Right cardiac atrium (tissue), 5 donors: ENCODE results near the gene UCN. TPM values are rescaled to one million over a fixed set of nuclear protein-coding genes. Genes with fewer than 3 reads are reported as not detected.

Source experiments
- ATAC-seq, 2 donors: fragments of 200-7000 bp; cut with Tn5 transposase; one replicate each; pipeline versions ENCODE4 v1.8.0 to v1.9.1; 2020; ENCODE audit warnings: moderate library complexity in 2 of 2, mild to moderate bottlenecking in 1 of 2
- DNase-seq, 3 donors: peaks; one replicate each; pipeline ENCODE4 v3.0.0-alpha.2; 2020
- H3K27ac ChIP-seq: one replicate; pipeline ENCODE4 v1.5.1; 2013; ENCODE audit warnings: mild to moderate bottlenecking, low read length, control low read depth, moderate library complexity
- H3K27me3 ChIP-seq: one replicate; pipeline ENCODE4 v1.6.1; 2013; ENCODE audit not compliant: control insufficient read depth, insufficient read depth
- H3K4me1 ChIP-seq: one replicate; pipeline ENCODE4 v1.6.1; 2013; ENCODE audit warnings: low read length; ENCODE audit not compliant: control insufficient read depth, insufficient read depth
- H3K4me3 ChIP-seq: one replicate; pipeline ENCODE4 v1.5.1; 2013; ENCODE audit warnings: low read length, control low read depth
- H3K9me3 ChIP-seq: one replicate; pipeline ENCODE4 v1.6.1; 2013; ENCODE audit warnings: low read length; ENCODE audit not compliant: control insufficient read depth
- WGBS: extraction: QIAGEN DNeasy Blood & Tissue Kit; methylation state at CpG from one replicate; pipeline ENCODE4 v1.1.7; 2013; 5-methylcytosine and 5-hydroxymethylcytosine counted together
- intact Hi-C, 4 donors: fragments of 100-400 bp; cut with DNase I; formaldehyde crosslinking; loops; one replicate each; pipeline versions ENCODE4 v1.11.0 to v1.14.0; 2022 to 2023
- polyA plus RNA-seq: library from polyadenylated mRNA; stranded (reverse); fragments of 200-250 nt; gene quantifications from one replicate; pipeline ENCODE4 v1.2.3, GENCODE V29; 2013
- total RNA-seq, 4 donors: library from RNA; stranded (reverse); fragmentation: NEBNext Ultra II Directional; extraction: Animal tissue kit (Norgen Biotek cat#: 25700); gene quantifications; one replicate each; pipeline ENCODE4 v1.2.1, GENCODE V29; 2021
- donor health status: healthy with polysubstance abuse.
- donor health status: DM: no; HTN: yes; CAD: no.
- donor health status: DM: no; HTN: no; CAD: no.
- donor health status: DM: no; HTN: yes; CAD: no; lungs with severe emphysema.
- donor health status: DM: yes; HTN: yes; CAD: no.

The UCN gene
- total and polyA plus RNA-seq, 5 donors: 0.72 to 3.3 (median 1.2) TPM

GRCh38 chr2:27313882-27314645 lies 5.8 kb upstream of the UCN start:
- Histone ChIP-seq H3K9me3 (no peaks in the 10 kb centered on the region), H3K27ac (no peak overlapping the region), H3K4me1 (no peaks in the 10 kb centered on the region), H3K4me3 (no peak overlapping the region), H3K27me3 (no peaks in the 10 kb centered on the region)
- no peak for ATAC-seq
- no peak for DNase-seq
- 89% methylated on average over 8 of the region's 8 CpGs for WGBS
- intact Hi-C loops: no loop called here

GRCh38 chr2:27312152-27312551 lies 3.9 kb upstream of the UCN start:
- H3K27me3 ChIP-seq: no peaks in the 10 kb centered on the region
- DNase-seq (no peak), ATAC-seq (no peak)
- no peaks in the 10 kb centered on the region for H3K4me1 ChIP-seq
- no peak overlapping the region for H3K4me3 ChIP-seq
- H3K27ac ChIP-seq: no peak overlapping the region
- no peaks in the 10 kb centered on the region for H3K9me3 ChIP-seq
- intact Hi-C loops: no loop called here
- 92% methylated on average over 3 of the region's 3 CpGs for WGBS

- no peaks in the 10 kb centered on the region for H3K27me3 ChIP-seq
- no peak overlapping the region for H3K4me3 ChIP-seq
- H3K27ac ChIP-seq: no peak overlapping the region
- DNase-seq (no peak), ATAC-seq (no peak)
- intact Hi-C loops: no loop called here
- no peaks in the 10 kb centered on the region for H3K9me3 ChIP-seq
- H3K4me1 ChIP-seq: no peaks in the 10 kb centered on the region
- WGBS: 91% methylated on average over 6 of the region's 6 CpGs
These were observed 1.4 kb upstream of the UCN start for GRCh38 chr2:27309651-27310050.

- no peaks in the 10 kb centered on the region for H3K4me1 ChIP-seq
- intact Hi-C loops: no loop called here
- peak in 2 of 3 donors; percentile 26 to 57 for DNase-seq
- peak; percentile 4 to 5 for ATAC-seq
- no peaks in the 10 kb centered on the region for H3K27me3 ChIP-seq
- no peak overlapping the region for H3K4me3 ChIP-seq
- no peak overlapping the region for H3K27ac ChIP-seq
- no peaks in the 10 kb centered on the region for H3K9me3 ChIP-seq
- WGBS: 23% methylated on average over 75 of the region's 75 CpGs
These were observed 493 bp downstream of the UCN start for GRCh38 chr2:27307545-27308358.

- Histone ChIP-seq H3K27me3 (no peaks in the 10 kb centered on the region), H3K27ac (no peak overlapping the region), H3K9me3 (no peaks in the 10 kb centered on the region), H3K4me1 (no peaks in the 10 kb centered on the region), H3K4me3 (no peak overlapping the region)
- 20% methylated on average over 14 of the region's 14 CpGs for WGBS
- DNase-seq: no peak
- intact Hi-C loops: no loop called here
- ATAC-seq: no peak
These were observed 1.0 kb downstream of the UCN start for GRCh38 chr2:27307287-27307544.

GRCh38 chr2:27306573-27307286 lies 1.5 kb downstream of the UCN start:
- Histone ChIP-seq H3K4me1 (no peaks in the 10 kb centered on the region), H3K27ac (no peak overlapping the region), H3K27me3 (no peaks in the 10 kb centered on the region), H3K4me3 (no peak overlapping the region), H3K9me3 (no peaks in the 10 kb centered on the region)
- 24% methylated on average over 51 of the region's 51 CpGs for WGBS
- no peak for ATAC-seq
- intact Hi-C loops: no loop called here
- no peak for DNase-seq

- Histone ChIP-seq H3K4me3 (no peak overlapping the region), H3K27ac (no peak overlapping the region), H3K27me3 (no peaks in the 10 kb centered on the region), H3K4me1 (no peaks in the 10 kb centered on the region), H3K9me3 (no peaks in the 10 kb centered on the region)
- intact Hi-C loops: no loop called here
- 41% methylated on average over 26 of the region's 26 CpGs for WGBS
- ATAC-seq (no peak), DNase-seq (peak in 1 of 3 donors; percentile 64)
These were observed 2.1 kb downstream of the UCN start for GRCh38 chr2:27306136-27306535.

GRCh38 chr2:27305516-27305915 lies 2.7 kb downstream of the UCN start:
- Histone ChIP-seq H3K9me3 (no peaks in the 10 kb centered on the region), H3K27ac (no peak overlapping the region), H3K4me3 (no peak overlapping the region), H3K27me3 (no peaks in the 10 kb centered on the region), H3K4me1 (no peaks in the 10 kb centered on the region)
- ATAC-seq (no peak), DNase-seq (no peak)
- intact Hi-C loops: no loop called here
- 91% methylated on average over 16 of the region's 16 CpGs for WGBS

- Histone ChIP-seq H3K27me3 (no peaks in the 10 kb centered on the region), H3K9me3 (no peaks in the 10 kb centered on the region), H3K4me1 (no peaks in the 10 kb centered on the region), H3K4me3 (no peak overlapping the region), H3K27ac (no peak overlapping the region)
- DNase-seq (no peak), ATAC-seq (no peak)
- WGBS: 86% methylated on average over 13 of the region's 13 CpGs
- intact Hi-C loops: no loop called here
These were observed 3.6 kb downstream of the UCN start for GRCh38 chr2:27304488-27305240.

GRCh38 chr2:27303093-27304025 lies 4.9 kb downstream of the UCN start:
- ATAC-seq (peak; percentile 49 to 66), DNase-seq (peak in 2 of 3 donors; percentile 39 to 65)
- no peak overlapping the region for H3K4me3 ChIP-seq
- WGBS: 20% methylated on average over 25 of the region's 25 CpGs
- intact Hi-C loops: no loop called here
- H3K27ac ChIP-seq: peak overlapping the region; percentile 30
- H3K4me1 ChIP-seq: no peaks in the 10 kb centered on the region
- H3K9me3 ChIP-seq: no peaks in the 10 kb centered on the region
- H3K27me3 ChIP-seq: no peaks in the 10 kb centered on the region
